Activated gamma-delta T cell (primary cell): ENCODE data around the gene ARHGAP27.

ENCODE experiments used
- DNase-seq: peaks from one replicate; lab custom pipeline; 2025; lab: John Stamatoyannopoulos, UW

ARHGAP27 gene

GRCh38 chr17:45385331-45385997 is 47.2 kb downstream of the ARHGAP27 start:
- peak; percentile 28 for DNase-seq

- no peak for DNase-seq
Observed at GRCh38 chr17:45384789-45385262, 47.8 kb downstream of the ARHGAP27 start.

- DNase-seq = no peak
Observed at GRCh38 chr17:45384047-45384788, 48.5 kb downstream of the ARHGAP27 start.

DNA sequence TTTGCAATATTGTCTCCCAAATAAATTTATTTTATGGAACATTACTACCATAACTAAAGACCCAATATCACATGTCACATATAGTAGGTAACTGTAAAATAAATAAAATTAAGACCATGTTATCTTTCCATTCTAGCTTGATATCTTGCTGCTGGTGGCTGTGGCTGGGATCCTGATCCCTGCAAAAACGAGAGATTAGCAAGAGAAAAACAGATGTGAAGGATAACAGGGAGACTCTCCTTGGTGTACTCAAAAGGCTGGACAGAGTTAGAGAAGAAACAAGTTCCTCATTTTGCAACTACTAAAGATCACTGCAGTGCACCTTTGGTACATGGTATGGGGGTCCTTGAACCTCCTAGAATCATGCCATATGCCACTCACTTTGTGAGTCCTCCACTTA is 49.7 kb downstream of the ARHGAP27 start:
- no peak for DNase-seq

DNA sequence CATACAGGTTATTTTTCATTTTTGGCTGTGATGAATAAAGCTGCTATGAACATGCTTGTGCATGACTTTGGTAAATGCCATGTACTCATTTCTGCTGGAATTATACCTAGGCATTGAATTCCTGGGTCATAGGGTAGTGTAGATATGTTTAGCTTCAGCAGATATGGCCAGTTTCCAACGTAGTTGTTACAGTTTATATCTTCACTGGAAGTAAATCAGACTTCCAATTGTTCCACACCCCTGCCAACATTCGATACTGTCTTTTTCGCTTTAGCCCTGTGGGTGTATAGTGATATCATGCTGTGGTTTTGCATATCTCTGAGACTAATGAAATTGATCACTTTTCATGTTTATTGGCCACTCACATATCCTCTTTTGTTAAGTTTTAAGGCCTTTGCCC is 50.4 kb downstream of the ARHGAP27 start:
- DNase-seq = no peak

DNA sequence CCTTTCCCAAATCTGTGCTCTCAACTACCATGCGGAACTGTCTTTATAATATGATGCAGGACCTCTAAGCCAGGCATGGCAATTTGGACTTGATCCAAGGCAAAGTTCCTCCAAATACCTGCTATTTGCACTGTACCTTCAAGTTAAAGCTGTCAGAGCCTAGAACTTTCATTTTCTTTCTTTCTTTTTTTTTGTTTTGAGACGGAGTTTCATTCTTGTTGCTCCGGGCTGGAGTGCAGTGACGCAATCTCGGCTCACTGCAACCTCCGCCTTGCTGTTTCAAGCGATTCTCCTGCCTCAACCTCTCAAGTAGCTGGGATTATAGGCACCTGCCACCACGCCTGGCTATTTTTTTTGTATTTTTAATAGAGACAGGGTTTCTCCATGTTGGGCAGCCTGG is 51.7 kb downstream of the ARHGAP27 start:
- no peak for DNase-seq

GRCh38 chr17:45380046-45380765 is 52.5 kb downstream of the ARHGAP27 start:
- DNase-seq = no peak

DNA sequence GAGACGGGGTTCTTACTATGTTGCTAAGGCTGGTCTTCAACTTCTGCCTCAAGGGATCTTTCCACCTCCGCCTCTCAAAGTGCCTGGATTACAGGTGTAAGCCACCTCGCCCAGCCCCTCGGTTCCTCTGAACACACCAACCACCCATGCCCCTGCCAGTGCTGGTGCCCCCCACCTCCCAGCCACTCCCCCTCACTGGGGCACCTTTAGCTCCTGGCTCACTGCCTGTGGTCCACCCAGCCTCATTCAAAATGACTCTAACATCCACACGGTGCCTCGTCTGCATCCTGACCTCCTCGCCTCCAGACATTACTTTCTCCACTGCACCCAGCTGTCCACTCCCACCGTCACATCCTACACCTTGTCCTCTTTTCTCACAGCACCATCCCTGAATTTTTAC is 55.3 kb downstream of the ARHGAP27 start:
- no peak for DNase-seq

DNA sequence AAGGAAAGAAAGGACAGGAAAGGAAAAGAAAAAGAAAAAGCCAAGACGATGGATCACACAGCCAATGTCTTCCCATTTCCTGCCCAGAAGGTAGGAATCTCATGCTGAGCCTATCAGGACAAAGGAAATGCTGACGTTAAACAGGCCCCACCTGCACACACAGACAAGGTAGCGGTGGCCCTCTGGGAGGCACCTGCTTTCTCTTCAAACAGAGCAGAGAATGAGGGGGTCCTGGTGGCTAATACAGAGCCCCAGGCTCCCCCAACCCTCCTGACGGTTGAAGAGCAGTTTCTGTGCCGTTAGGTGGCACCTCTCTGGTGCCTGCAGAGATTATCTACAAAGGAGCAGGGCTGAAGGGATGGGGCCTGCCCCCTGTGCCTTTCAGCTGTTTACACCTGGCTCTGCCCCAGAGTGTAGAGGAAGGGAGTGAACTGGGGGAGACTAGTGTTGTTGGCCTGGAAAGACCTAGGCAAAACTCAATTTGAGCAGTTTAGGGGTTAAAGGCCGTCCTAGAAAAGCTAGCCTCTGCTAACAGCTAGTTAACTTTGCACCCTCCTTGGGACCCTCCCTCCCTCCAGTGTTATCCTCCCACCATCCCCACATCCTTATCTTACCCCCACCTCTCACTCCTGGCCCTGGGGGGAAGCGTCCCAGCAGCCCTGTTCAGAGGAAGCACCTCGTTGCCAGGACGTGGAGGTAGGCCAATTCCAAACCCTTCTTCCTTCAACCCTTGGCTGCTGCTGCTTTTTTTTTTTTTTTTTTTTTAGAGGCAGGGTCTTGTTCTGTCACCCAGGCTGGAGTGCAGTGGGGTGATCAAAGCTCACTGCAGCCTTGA is 56.3 kb downstream of the ARHGAP27 start:
- DNase-seq = no peak

- DNase-seq = no peak
Observed at GRCh38 chr17:45374501-45374900, 58.2 kb downstream of the ARHGAP27 start.

DNA sequence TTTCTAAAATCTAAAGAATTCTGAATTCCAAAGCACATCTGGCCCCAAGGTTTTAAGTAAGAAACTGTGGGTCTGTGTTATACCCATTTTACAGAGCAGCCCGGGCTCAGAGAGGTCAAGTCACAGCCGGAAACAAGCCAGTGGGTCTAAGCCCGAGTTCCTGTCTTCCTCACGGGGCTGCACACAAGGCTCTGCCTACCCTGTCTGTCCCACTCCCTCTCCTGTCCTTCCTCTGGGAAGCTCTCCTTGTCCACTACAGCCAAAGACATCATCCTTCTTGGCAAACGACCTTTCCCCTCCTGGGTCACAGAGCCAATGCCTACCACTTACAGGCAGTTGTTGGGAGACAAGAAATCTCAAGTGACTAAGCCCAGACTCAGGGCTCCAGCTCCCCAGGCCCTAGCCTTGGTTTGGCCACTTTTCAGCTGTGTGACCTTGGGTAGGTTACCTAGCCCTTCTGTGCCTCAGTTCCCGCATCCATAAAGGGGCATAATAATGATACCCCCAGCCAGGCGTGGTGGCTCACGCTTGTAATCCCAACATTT is 60.3 kb downstream of the ARHGAP27 start:
- no peak for DNase-seq

DNA sequence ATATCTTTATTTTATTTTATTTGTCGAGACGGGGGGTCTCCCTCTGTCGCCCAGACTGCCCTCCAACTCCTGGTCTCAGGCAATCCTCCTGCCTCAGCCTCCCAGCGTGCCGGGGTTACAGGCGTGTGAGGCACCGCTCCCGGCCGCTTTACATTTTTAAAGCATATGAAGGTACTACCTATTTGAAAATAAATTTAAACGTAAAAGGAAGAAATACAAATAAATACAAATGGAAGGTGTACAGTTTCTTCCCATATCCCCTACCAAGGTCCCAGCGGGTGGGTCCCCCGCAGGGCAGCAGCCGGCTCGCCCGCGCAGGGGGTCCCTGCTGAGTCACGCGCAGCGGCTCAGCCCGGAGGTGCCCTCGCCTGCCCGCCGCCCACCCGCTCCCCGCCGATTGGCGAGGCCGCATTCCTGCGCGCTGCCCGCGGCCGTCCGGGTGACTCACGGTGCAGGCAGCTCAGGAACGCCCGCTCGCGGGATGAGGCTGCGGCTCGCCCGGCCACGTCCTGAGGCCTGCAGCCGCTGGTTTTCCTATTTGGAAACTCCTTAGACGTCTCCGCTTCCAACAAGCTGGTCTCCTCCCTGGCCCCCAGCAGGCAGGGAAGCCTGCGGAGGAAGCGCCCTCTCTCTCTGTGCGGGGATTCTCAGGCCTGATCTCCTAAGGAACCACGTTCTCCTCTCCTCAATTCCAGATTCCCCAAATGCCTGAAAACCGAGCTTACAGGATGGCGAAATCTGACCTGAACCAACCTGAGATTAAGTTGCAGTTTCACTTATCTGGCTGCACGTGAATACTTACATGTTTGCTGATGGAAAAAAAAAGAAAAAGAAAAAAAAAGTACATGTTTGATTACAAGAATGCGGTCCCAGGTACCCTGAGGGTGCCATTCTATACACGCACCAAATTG is 61.0 kb downstream of the ARHGAP27 start:
- no peak for DNase-seq

DNA sequence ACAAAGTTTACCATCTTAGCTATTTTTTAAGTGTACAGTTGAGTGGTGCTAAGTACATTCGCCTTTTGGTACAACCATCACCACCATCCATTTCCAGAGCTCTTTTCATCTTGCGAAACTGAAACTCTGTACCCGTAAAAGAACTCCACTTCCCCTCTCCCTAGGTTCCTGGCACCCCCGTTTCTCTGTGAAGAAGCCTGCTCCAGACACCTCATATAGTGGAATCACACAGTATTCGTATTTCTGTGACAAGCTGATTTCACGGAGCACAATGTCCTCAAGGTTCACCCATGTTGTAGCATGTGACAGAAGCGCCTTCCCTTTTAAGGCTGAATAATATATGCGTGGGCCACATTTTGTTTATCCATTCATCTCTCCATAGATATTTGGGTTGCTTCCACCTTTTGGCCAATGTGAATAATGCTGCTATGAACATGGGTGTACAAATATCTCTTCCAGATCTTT is 61.7 kb downstream of the ARHGAP27 start:
- no peak for DNase-seq

DNA sequence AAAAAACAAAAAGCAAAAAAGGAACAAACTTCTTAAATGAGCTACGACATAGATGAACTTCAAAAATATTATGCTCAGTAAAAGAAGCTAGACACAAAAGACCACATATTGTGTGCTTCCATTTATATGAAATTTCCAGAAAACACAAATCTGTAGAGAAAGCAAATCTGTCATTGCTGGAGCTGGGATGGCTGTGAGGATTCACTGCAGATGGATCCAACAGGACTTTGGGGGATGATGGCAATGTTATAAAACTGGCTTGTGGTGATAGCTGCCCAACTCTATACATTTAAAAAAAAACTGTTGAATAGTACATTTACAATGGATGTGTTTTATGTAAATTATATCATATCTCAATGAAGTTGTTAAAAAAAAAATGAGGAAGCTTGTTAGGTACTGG is 63.2 kb downstream of the ARHGAP27 start:
- DNase-seq = no peak

- DNase-seq = no peak
Observed at GRCh38 chr17:45368651-45369050, 64.0 kb downstream of the ARHGAP27 start.

- no peak for DNase-seq
Observed at GRCh38 chr17:45367216-45367615, 65.5 kb downstream of the ARHGAP27 start.

DNA sequence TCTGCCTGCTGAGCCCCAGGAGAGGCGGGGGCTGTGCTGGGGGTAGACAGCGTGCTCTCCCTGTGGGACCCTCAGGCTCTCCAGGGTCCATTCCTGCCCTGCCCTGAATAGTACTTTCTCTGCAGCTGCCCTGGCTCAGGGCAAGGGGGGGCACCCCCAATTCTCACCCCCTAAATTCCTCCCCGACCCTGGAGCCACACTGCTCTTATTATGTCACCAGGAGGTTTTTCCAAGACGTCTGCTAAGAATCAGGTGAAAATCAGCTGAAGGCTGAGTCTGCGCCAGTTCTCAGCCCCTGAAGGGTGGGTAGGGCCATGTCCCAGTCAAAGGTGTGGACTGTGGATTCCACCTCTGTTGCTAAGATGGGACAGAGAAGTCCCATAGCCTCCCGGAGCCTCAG is 66.0 kb downstream of the ARHGAP27 start:
- DNase-seq = no peak

DNA sequence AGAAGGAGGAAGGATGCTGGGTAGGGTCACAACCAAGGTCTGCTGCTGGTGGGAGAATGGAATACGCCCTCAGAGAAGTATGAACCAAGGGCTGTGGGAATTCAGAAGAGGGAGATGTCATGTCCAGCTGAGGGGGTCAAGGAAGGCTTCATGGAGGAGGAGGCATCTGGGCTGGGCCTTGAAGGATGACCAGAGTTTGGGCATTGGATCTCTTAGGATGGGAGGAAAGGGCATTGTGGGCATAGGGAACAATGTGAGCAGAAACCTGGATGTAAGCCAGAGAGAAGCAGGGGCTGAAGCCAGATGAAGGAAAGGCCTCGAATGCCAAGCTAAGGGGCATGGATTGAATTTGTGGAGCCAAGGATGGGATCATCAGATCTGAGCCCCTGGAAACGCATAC is 66.6 kb downstream of the ARHGAP27 start:
- no peak for DNase-seq

GRCh38 chr17:45364531-45365390 is 67.9 kb downstream of the ARHGAP27 start:
- no peak for DNase-seq
